Occipital lobe (tissue), 2 donors: ENCODE measurements around the gene UNC50. TPM values are rescaled to one million over a fixed set of nuclear protein-coding genes. Genes with fewer than 3 reads are reported as not detected.

ENCODE experiments used
- DNase-seq: peaks from one replicate; lab custom pipeline; 2025; lab: John Stamatoyannopoulos, UW
- total RNA-seq: library from RNA; depleted of rRNA; stranded (reverse); fragments of >200 nt; gene quantifications from one replicate; pipeline ENCODE4 v1.2.3, GENCODE V29; 2014

UNC50 gene, protein sequence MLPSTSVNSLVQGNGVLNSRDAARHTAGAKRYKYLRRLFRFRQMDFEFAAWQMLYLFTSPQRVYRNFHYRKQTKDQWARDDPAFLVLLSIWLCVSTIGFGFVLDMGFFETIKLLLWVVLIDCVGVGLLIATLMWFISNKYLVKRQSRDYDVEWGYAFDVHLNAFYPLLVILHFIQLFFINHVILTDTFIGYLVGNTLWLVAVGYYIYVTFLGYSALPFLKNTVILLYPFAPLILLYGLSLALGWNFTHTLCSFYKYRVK
- total RNA-seq, result 51.8 TPM

DNA sequence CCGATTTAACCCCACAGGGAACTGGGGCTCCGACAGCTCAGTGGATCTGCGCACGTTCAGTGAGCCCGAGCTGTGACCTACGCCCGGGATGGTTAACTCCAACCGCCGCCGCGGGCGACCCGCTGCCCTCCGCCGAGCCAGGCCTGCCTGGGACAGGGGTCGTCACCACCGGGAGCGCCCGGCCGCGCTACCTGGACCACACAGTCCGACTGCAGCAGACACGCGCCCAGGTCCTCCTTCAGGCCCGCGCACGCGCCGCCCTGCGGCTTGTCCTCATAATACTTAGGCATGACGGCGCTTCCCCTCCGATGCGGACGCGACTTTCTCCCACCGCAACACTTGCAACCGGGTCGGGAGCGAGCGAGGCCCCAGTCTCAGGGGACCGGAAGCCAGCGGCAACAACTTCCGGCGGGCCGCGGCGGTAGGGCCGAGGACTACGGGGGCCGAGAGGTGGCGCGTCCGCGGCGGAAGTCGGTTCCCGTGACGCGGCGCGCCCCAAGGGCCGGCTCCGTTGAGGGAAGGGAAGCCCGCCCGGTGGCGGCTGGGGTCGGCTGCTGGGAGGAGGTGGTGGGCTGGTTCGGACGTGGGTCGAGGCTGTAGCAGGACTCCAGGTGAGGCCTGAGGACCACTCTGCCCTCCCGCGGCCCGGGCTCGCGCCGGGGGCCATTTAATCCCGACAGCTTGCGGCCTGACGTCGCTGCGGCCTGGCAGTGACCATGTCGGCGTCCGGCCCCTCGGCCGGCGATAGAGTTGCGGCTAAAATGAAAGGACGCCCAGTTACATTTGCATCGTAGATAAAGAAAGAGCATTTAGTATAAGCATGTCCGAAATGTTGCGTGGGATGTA, at the start of gene UNC50, which contains the start of gene COA5:
Gene UNC50 (plus strand): TSS at position 474 of the 846 bp plus-strand sequence. CDS start 1,171 bp downstream, outside the sequence.
Gene COA5 (minus strand): TSS at position 397 of the 846 bp plus-strand sequence. CDS start 107 bp downstream, at position 290.
- peak; percentile 79 for DNase-seq

DNA sequence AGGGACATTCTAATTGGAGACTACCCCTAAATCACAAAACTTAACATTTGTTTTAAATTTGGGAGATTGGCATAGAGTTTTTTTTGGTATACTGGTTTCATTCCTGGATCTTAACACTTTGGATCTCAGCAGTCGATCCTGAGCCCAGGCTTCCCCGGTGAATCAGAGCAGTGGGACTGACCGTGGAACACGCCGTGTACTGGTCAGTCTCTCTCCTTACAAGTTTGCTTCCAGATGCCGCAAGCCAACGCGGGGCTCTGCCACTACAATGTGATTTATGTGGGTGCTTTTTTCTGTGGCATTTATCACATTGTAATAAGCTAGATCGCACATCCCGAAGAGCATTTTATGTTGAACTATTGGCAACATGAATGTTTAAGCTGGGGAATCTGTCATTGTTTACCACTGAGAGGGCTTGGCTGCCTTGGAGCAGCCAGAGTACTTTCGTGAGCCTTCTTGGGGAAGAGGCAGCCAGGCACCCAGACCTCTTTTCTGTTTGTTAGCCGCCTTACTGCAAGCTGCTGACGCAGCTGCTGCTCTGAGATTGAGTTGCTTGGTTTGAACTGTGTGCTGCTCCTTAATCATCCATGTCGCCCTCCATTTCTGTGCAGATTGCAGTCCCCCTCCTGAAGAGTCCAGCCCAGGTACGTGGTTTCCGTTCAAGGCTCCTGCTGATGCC, 49.4 kb upstream of the UNC50 start:
- no peak for DNase-seq

DNA sequence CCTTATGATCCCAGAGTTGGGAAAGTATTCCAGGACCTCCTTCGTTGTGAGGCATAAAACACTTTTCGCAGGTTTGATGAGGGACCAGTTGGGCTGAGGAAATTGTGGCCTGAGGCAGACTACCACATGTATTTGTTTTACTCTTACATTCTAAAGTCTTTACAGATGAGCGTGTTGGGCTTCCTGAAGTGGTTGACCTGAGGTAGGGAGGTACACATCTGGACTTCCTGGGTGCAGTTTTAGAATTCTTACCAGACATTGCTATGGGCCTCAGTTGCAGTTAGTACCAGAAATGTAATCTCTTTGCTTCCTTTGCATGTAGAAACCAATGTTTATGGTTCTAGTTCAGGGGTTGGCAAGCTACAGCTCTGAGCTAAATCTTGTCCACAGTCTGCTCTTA, 48.8 kb upstream of the UNC50 start:
- DNase-seq, result no peak

DNA sequence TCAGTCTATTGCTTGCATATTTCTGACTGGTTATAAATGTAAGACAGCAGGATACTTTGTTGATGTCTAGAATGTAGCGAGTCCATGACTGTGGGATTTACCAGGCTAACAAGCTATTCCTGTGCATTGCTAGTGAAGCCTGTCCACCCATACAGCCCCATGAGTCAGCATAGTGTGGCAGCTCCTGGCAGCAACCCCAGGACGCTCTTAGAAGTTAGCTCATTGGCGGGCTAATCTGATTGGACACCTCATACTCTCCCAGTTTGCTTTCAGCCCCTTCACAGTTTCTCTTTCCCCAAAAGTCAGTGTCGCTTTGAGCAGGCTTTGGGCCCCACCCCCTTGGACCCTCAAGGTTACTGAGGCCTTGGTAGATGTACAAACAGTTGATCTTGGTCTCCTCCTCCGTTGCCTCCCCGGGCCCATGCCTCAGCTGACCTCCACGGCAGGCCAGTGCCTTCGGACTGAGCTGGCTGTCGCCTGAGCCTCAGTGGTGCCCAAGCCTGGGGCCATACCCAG, 48.1 kb upstream of the UNC50 start:
- peak; percentile 75 for DNase-seq

DNA sequence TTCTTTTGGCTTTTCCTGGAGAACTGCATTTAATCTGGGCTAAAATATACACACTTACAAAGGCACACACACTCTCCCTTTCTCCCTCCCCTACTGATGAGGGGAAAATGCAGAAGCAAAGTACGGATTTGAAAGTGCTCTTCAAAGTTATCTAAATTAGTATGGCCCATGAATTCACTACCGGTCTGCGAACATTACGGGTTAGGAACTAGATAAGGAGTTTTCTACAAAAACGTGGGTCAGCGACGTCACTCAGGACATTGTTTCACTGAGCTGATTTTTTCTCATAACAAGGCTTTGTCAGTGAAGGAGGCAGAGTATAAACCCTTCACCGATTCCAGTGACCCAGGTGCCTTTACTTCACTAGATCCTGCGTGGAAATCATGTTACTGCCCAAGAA, 47.4 kb upstream of the UNC50 start:
- no peak for DNase-seq

DNA sequence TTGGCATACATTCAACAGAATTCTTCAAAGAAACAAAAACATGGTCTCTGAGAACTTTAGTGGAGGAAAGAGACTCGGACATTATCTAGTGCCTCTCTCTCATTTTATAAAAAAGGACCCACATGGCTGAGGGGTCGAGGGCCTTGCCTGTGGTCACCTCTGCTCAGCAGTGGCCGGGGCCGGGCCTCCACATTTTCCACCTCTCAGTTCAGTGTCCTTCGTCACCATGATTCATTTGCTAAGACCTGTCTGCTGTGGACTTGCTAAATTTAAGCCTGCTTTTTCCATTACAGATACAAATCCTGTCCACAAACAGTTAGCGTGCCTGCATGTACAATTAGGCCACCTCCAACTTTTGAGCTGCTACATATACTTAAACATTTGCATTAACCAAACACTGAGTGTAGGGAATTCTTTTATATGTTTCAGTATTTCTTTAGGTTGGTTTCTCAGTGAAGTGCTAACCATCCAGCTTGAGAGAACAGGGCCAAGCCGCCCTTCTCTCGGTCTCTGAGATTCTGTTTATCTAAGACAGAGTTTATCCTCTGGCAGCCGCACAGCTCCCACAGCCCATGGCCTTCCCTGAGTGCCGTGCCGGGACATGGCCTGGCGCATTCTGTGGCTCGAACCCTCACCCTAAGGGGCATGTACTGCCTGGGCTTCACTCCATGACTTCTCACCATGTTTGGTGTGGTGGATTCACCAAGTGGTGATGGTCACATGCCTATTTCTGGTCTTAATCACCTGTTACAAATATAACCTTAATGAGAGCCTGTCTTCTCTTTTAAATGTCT, 46.3 kb upstream of the UNC50 start:
- DNase-seq, result no peak

DNA sequence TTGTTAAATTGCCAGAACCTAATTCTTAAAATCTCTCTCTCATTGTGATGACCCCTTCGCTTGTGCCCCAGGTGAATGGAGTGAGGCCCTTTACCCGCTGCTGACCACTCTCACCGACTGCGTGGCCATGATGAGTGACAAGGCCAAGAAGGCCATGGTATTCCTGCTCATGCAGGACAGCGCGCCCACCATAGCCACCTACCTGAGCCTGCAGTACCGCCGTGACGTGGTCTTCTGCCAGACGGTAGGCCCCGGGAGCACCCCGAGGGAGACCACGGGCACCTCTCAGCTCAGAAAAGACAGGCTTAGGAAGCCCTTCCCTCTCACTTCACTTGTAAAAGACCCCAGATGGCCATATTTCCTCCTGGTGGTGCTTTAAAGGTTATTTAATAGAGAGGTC, 45.0 kb upstream of the UNC50 start:
- DNase-seq, result no peak

DNA sequence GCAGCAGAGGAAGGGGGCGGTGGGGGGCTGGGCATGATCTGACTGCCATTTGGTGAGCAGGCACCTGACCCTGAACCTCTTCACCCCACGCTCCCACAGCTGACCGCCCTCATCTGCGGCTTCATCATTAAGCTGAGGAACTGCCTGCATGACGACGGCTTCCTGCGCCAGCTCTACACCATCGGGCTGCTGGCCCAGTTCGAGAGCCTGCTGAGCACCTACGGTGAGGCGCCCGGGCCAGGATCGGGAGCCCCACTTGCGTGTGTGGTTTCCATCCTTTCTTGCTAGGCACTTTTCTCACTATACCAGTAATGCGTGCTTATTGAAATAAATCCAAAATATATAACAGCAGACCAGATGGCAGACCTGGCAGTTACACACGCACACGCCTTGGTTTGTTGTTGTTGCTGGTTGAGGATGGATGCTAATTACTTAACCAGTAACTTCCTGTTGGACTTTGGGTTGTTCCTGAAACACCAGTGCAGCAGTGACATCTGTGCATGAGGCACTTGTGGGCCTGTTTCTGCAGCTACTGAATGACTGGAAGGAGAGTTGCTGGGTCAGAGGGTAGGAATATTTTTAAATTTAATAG, 43.8 kb upstream of the UNC50 start:
- no peak for DNase-seq

DNA sequence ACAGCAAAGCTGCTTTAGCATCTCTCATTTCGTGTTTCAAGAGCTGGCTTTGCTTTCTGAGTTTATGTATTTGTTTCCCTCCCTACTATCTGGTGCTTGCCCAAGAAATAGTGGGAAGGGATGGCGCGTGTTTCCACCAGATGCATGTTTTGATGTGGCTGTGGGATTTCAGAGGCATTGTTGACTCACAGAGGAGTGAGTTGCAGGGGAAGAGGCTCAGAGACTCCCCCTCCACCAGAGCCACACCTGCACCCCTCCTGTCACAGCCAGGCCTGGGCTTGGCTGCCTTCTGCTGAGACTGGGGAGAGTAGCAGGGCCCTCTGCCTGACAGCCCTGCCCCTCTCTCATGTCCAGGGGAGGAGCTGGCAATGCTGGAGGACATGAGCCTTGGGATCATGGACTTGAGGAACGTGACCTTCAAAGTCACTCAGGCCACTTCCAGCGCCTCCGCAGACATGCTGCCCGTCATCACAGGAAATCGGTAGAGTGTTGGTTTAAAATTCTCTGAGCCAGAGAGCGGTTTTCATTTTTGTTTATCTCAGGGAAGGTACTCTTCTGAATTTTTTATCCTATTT, 43.0 kb upstream of the UNC50 start:
- no peak for DNase-seq

DNA sequence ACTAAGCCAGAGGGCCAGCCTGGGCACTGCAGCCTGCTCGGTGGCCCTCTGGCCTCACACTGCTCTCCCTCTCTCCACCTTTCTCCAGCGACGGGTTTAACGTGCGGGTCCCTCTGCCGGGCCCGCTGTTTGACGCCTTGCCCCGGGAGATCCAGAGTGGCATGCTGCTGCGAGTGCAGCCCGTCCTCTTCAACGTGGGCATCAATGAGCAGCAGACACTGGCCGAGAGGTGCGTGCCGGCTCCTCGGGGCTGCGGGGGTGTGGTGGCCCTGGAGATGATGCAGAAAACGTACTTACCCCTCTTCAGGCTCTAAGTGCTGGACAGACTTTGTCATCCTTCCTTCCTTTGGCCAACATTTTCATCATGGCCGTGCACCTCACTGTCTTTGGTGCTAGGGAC, 42.4 kb upstream of the UNC50 start:
- DNase-seq, result no peak

DNA sequence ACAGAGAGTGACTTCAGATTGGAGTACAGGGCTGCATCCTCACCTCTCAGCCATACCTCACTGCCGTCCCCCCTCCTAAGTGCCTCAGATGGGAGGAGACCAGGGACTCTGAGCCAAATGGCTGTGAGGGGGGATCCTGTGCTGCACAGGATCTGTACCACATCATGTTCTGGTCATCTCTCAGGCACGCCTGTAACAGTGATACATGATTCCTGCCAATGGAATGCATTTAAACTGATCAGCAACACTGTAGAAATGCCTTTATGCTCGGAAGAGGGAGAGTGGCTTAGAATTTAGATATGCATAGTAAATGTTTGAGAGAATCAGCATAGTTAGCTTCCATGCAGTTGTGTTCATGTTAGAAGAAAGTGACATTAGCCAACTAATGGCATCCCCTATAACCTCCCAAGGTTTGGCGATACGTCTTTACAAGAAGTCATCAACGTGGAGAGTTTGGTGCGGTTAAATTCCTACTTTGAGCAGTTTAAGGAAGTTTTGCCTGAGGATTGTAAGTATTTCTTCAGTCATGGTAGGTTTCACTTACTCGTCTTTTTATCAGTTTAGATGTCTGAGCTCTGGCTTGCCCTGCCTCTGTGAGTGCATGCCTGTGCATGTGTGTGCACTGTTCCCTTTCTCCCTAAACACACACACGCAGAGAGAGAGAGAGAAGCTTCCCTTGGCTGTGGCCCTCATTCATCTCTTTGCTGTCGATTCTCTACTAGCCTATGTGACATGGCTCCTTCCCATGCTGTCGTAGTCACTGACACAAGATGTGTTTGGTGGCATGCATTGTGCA, 40.0 kb upstream of the UNC50 start:
- no peak for DNase-seq

DNA sequence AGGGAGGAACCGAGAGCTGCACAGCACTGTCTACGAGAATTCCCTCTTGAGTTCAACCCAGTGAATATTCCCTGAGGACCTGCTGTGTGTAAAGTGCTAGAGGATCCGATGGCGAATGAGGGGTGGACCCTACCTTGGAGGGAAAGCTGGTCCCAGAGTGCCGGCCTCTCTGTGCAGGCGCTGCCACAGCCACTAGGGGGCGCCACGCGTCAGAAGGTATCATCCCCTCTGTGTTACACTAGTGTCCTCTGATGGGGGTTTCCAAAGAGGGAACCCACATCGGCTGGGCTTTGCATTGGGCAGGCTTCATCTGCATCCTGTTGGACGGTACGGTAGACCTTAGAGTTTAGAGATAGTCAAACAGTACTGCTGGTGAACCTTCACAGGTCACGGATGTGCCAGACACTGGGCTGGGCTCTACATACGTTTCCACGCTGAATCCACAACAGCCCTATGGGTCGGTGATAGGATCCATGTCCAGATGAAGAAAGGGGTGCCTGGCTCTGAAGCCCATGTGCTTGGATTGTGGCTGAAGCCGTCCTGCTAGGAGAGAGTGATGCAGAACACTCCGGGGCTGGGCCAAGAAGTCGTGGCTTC, 39.1 kb upstream of the UNC50 start:
- no peak for DNase-seq

DNA sequence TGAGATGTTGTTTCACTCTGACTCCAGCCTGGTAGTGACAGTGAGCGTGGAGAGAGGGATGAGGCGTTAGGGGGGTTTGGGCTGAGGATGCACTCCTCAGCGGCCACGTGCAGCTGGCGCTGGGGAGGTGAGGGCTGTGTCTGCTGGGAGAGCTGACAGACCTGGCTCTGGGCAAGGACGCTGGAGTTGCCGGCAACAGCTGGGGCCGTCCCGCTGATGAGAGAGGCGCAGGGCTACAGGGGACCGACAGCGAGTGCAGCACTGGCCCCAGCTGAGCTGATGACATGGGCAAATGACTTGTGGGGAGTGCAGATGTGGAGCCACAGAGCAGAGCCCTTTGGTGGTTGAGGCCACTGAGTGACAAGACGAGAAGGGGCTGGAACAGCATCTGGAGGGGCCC, 38.5 kb upstream of the UNC50 start:
- no peak for DNase-seq

DNA sequence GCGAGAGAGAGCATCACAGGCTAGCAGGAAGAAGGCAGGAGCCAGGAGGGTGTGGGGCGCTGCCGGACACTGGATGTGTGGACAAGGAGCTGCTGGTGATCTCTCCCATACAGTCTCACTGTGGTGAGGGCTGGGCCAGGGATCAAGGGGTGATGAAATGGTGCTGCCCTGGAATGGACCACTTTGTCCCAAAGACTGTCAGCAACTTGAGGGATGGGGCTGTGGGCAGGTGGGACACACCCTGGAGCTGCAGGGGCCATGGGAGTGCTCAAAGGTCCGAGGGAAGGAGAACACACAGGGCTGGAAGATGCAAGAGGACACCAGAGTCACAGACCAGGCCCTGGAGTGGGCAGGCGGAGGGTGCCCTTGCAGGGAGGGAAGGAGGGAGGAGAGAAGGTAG, 38.0 kb upstream of the UNC50 start:
- no peak for DNase-seq

DNA sequence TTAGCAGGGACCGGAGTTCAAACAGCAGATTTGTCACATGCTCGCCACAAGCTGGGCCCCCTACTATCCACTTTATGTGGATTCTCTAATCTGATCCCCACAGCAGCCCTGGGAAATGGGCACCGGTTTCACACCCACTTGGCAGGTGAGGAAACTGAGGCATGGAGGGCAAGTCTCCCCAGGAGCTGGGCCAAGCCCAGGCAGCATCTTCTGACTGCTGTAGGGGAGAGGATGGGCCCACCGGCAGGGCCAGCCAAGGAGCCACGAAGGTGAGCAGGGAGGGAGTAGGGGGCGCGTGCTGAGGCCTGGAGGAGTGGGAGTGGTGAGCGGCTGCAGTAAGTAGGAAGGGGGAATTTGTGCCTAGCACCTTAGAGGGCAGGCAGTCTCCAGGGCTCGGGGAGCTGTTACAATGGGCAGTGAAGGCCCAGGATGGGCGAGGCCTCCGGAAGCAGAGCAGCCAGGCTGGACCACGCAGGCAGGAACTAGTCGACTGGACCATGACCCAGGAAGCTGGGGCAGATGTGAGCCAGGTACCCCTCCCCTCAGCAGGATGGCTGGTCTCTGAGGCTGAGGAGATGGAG, 37.2 kb upstream of the UNC50 start:
- DNase-seq, result no peak

DNA sequence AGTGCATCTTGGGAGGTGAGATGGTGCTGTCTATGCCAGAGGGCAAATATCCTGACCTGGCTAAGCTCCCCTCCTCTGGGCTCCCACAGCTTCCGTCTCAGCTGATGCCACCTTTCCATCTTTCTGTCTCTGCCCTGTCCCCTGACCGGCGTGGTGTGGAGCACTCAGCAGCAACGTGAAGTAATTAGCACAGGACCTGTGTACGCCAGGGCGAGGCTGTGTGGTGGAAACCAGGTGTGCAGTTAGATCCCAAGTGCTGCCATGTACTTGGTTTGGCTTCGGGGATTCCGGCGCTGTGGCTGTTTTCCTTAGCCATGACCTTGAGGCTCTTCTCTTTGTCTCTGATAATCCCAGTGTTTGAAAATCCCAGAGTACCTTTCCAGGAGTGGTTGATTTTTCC, 36.6 kb upstream of the UNC50 start:
- DNase-seq, result no peak

DNA sequence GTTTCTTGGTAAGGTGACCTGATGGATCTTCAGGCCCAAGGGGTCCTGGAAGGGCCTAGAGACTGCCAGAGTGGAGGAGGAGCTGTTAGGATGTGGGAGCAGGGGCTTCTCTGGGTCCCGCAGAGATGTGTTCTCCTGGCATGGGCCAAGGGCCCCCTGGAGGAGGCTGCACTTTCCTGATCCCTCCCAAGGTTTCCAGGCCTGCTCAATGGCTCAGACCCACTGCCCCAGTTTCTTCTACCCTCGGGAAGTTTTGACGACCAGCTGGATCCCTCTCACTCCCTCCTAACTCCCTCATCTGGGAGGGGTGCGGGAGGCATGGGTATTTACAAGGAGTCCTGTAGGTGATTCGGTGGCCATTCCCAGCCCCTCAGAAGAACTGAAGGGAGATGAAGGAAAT, 36.2 kb upstream of the UNC50 start:
- no peak for DNase-seq

DNA sequence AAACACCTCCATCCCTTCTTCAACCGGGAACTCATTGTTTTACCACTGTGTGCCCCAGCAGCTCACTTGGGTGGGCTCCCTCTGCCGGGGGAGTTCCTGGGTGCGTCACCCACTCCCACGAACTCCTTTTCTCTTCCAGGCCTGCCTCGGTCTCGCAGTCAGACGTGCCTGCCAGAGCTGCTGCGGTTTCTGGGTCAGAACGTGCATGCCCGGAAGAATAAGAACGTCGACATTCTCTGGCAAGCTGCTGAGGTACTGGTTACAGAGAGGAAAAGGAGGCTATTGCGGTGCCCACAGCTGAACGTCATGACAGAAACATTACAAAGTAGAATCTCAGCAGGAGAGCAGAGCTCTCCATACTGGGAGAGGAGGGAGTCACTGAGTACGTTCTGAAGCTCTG, 35.7 kb upstream of the UNC50 start:
- peak; percentile 55 for DNase-seq

DNA sequence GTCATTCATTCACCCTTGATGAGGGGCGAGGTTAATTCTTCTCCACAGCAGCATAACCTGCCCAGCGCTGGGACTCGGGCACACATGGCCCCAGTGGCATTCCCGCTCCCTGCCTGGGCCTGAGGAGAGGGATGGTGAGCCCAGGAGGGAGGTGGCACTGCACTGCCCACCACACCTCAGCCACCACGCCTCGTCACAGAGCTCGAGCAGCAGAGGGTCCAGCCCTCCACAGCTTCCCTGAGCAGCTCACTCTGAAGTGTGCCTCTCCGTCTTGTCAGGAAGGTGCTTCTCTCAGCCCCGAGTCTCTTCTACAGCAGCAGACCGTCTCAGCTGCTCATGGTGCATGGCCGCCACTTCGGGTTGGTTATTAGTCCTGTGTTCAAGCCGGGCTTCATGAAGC, 35.0 kb upstream of the UNC50 start:
- DNase-seq, result no peak
